GM18499 (cell line): ENCODE results near the gene CAMK2G.
A peak's percentile ranks its signal among the peaks of the same experiment; 100 is the strongest.
"Not testable (repeated sequence)": the region's sequence is repeated elsewhere in the genome, so short reads cannot be mapped to it uniquely, and the experiment has no call there.

Experiments used
- ATAC-seq: cut with Tn5 transposase; IDR thresholded peaks from one replicate; pipeline ENCODE4 v1.9.1; 2021; ENCODE audit warnings: moderate number of reproducible peaks; ENCODE audit not compliant: insufficient read depth, unreplicated experiment

Gene CAMK2G

DNA sequence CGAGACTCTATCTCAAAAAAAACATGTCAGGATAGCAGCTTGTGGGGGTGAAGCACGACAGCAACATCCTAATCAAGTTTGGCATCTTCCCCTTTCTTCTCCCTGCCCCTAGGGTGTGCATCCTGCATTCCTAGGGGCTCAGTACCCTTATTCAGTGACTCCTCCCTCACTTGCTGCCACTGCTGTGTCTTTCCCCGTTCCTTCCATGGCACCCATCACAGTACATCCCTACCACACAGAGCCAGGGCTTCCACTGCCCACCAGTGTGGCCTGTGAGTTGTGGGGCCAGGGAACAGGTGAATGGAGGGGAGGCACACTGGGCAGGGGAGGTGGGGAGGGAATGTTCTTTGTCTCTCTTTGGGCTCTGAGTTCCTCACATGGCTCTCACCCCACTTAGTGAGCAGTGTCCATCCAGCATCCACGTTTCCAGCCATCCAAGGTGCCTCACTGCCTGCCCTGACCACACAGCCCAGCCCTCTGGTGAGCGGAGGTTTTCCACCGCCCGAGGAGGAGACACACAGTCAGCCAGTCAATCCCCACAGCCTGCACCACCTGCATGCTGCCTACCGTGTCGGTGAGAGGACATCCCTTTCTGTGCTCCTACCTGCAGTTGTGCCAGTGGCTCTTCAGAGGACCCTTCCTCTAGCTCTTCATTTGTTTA is 74.3 kb downstream of the CAMK2G start:
- no peak for ATAC-seq

DNA sequence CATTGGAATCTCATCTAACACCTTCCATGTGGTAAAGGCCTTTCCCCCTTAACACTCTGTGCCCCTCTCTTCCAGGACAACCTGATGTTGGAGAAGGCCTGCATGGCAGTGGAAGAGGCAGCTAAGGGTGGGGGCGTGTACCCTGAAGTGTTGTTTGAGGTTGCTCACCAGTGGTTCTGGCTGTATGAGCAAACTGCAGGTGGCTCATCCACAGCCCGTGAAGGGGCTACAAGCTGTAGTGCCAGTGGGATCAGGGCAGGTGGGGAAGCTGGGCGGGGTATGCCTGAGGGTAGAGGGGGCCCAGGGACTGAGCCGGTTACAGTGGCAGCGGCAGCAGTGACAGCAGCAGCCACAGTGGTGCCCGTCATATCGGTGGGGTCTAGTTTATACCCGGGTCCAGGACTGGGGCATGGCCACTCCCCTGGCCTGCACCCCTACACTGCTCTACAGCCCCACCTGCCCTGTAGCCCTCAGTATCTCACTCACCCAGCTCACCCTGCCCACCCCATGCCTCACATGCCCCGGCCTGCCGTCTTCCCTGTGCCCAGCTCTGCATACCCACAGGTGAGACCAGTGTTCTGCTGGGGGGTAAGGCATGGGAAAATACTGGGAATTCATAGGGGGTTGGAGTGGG is 75.3 kb downstream of the CAMK2G start:
- no peak for ATAC-seq

DNA sequence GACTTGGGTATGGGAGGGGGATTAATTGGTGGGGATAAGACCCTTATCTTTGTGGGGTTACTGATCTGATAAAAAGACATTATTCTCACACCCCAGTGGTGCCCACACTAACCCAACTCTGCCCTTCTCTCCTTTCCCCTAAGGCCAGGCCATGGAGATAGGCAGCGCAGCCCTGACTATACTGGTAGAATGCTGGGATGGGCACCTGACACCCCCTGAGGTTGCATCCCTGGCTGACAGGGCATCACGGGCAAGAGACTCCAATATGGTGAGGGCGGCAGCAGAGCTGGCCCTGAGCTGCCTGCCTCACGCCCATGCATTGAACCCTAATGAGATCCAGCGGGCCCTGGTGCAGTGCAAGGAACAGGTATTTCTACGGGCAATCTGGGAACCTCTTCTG is 76.3 kb downstream of the CAMK2G start:
- ATAC-seq, result no peak

GRCh38 chr10:73797324-73798025 is 76.9 kb downstream of the CAMK2G start:
- no peak for ATAC-seq

- ATAC-seq, result no peak
These were observed 77.6 kb downstream of the CAMK2G start for GRCh38 chr10:73796766-73797165.

- not testable (repeated sequence) for ATAC-seq
These were observed 78.3 kb downstream of the CAMK2G start for GRCh38 chr10:73796035-73796434.

GRCh38 chr10:73795491-73795890 is 78.9 kb downstream of the CAMK2G start:
- ATAC-seq, result not testable (repeated sequence)

DNA sequence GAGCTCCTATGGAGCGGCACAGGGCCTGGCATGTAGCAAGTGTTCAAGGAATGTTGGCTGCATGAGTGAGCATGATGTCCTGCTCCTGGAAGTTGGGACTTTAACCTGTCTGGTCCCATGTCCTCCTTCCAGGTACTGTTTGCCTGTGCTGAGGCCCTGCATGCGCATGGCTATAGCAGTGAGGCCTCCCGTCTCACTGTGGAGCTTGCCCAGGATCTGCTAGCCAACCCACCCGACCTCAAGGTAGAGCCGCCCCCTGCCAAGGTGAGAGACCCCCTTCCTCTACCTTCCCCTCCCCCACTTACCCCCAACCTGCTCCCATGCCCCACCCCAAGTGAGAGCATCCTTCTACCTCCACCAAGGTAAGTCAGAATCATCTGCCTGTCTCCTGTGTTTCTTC is 80.9 kb downstream of the CAMK2G start:
- no peak for ATAC-seq

DNA sequence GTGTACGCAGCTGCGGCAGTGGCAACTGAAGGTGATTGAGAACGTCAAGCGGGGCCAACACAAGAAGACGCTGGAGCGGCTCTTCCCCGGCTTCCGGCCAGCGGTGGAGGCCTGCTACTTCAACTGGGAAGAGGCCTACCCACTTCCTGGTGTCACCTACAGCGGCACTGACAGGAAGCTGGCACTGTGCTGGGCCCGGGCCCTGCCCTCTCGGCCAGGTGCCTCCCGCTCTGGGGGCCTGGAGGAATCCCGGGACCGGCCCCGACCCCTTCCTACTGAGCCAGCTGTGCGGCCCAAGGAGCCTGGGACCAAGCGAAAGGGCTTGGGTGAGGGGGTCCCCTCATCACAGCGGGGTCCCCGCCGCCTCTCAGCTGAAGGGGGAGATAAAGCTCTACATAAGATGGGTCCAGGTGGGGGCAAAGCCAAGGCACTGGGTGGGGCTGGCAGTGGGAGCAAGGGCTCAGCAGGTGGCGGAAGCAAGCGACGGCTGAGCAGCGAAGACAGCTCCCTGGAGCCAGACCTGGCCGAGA is 82.4 kb downstream of the CAMK2G start:
- no peak for ATAC-seq

GRCh38 chr10:73790886-73791625 is 83.3 kb downstream of the CAMK2G start:
- no peak for ATAC-seq

DNA sequence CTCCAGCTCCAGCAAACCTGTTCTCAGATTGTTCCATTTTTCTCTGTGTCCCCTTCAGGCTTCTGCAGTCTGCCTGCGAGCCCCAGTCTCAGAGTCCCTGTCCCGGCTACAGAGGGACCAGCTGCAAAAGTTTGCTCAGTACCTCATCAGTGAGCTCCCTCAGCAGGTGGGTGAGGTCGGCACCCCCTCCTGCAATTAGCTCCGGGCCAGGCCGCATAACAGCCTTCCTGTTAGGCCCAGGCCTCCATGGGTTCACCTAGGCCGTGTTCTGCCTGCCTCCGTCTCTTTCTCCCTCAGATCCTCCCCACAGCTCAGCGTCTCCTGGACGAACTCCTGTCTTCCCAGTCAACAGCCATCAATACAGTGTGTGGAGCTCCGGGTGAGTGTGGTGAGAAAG is 84.7 kb downstream of the CAMK2G start:
- no peak for ATAC-seq

DNA sequence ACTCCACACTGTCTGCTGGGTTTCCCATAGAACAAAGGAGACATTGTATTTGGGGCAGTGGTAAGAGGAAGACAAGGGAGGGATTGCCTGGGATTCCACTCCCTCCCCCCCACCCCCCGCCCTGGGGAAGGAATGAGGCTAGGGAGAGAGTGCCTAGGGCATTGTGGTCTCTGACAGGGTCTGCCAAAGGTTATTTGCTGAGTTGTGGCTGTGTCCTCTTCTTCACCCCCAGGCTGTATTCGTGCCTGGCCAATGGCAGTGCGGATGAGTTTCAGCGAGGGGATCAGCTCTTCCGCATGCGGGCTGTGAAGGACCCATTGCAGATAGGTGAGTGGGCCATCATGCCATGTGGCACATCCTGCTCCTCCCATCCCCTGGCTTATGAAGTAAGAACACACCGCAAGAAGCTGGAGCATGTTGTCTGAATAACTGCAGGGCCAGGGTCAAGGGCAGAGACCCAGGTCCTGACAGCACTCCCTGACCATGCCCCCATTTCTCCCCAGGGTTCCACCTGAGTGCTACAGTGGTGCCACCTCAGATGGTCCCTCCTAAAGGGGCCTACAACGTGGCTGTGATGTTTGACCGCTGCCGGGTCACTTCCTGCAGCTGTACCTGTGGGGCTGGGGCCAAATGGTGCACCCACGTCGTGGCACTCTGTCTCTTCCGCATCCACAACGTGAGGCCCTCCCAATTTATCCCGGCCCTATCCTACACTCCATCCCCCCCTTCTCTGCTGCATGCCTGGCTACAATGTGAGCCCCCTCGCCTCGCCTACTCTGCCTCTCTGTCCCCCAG is 85.3 kb downstream of the CAMK2G start:
- no peak for ATAC-seq

DNA sequence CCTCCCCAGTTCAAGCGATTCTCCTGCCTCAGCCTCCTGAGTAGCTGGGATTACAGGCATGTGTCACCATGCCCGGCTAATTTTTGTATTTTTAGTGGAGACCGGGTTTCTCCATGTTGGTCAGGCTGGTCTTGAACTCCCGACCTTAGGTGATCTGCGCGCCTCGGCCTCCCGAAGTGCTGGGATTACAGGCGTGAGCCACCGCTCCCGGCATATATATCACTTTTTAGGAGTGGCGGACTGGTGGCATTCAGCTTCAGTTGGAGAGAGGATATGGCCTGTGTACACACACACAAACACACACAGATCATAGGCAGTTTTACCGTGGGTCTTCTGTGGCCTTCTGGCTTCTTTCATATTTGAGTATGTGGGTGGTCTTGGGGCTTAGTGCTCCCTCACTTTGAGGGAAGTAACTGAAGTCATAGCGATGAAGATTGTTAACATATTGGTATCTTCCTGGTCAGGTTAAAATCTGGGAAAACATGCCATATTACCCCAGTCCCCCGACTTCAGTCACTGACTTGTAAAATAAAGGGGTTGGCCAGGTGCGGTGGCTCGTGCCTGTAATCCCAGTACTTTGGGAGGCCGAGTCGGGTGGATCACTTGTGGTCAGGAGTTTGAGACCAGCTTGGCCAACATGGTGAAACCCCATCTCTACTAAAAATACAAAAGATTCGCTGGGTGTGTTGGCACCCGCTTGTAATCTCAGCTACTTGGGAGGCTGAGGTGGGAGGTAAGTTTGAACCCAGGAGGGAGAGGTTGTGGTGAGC is 87.1 kb downstream of the CAMK2G start:
- not testable (repeated sequence) for ATAC-seq

DNA sequence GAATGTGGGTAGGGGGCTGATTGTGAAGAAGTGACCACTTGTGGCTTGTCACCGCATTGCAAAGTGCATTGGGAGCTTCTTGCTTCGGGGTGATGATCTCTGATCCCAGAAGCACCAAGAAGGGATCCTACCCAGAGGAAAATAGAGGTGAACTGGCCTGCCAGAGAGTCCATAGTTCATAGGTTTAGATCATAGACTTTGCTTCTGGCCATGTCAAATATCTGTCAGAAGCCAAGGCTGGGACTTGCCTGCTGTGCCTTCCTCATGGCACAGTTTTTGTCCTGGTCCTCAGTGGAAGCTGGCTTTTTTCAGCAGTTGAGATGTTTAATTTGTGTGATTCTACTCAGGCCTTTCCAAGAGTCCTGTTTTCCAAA is 87.9 kb downstream of the CAMK2G start:
- no peak for ATAC-seq

DNA sequence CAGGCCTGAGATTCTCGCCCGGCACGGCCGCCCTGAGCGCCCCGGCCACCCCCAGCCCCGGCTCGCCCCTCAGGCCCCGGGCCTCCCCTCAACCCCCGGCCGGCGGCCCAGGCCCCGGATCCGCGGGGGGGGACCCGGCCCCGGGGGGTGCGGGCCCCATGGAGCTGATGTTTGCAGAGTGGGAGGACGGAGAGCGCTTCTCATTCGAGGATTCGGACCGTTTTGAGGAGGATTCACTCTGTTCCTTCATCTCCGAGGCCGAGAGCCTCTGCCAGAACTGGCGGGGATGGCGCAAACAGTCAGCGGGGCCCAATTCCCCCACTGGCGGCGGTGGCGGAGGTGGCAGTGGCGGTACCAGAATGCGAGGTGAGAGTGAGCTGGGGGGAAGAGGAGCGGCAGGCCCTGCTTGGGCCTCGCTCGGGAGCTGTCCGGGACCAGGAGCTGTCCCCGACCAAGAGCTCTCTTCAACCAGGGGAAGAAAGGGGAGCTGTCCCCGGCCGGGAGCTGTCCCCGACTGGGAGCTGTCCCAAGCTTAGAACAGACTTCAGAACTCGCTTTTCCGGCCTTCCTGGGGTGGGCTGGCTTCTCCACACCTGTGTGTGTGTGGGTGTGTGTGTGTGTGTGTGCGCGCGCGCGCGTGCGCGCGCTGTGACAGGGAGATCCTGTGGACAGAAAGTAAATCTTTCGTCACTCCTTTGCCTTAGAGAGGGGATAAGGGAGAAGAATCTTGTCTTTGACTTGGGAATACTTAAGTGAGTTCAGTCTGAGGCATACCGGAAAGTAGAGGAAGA is 88.4 kb downstream of the CAMK2G start:
- peak; percentile 9 for ATAC-seq

DNA sequence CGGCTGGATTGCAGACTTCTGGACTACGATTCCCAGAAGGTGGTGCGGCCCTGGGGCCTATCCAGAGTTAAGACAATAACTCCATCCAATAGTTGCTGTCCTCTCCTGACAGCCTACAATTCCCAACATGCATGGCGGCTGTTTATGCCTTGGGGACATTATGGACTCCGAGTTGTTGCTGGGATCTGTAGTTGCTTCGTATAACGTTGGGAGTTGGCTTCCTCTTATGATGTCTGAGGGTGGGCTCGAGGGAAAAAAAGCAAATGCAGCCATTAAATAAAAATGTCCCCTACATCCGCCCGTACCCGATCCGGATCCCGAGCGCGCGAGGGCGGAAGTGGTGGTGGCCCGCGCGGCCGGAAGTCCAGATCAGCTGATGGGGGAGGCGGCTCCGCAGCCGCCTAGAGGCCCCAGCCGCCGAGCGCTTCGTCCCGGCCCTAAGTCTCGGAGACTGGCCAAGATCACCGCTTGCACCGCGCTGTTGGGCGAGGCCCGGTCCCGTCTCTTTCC is 89.1 kb downstream of the CAMK2G start, which contains the start of gene ZSWIM8:
TSS of gene ZSWIM8 (plus strand) at position 396 of the 510 bp plus-strand sequence. CDS start 273 bp downstream, outside the sequence.
- ATAC-seq, result peak; percentile 59

- no peak for ATAC-seq
These were observed 91.6 kb downstream of the CAMK2G start for GRCh38 chr10:73782749-73783085.
